OCI-LY1 (cell line): ENCODE measurements around the gene VDAC1.

Experiments
- CTCF ChIP-seq: fragments of 200-600 bp; sonication (generic), shearing (Covaris generic); IDR thresholded peaks from 2 replicates; pipeline ENCODE4 v1.5.1; 2017; ENCODE audit warnings: mild to moderate bottlenecking, antibody characterized with exemption, low read length, moderate library complexity, mixed read lengths
- EZH2 ChIP-seq: fragments of 200-600 bp; sonication (generic), shearing (Covaris generic); IDR thresholded peaks from 2 replicates; pipeline ENCODE4 v1.8.0; 2017; ENCODE audit warnings: borderline replicate concordance, mixed run types, mild to moderate bottlenecking, antibody characterized with exemption, low read length, moderate library complexity, mixed read lengths

- TF ChIP-seq EZH2 (no peak), CTCF (no peak)
These were observed 14.4 kb downstream of the VDAC1 start for GRCh38 chr5:133990396-133990795.
